Left lung (tissue), 10 donors: ENCODE results near the gene JPH4. TPM values are rescaled to one million over a fixed set of nuclear protein-coding genes. Genes with fewer than 3 reads are reported as not detected.
A peak's percentile ranks its signal among the peaks of the same experiment; 100 is the strongest.

Experiments used
- ATAC-seq: fragments of 200-7000 bp; cut with Tn5 transposase; one replicate; pipeline ENCODE4 v1.9.1; 2020; ENCODE audit warnings: moderate library complexity
- DNase-seq, 4 donors: peaks; one replicate each; pipeline ENCODE4 v3.0.0-alpha.2; 2013 to 2020
- H3K27ac ChIP-seq, 2 donors: fragments of 200-600 bp; sonication (generic) in 1 of 2; one replicate each; pipeline versions ENCODE4 v1.5.0 to v1.8.0; 2020 to 2021
- H3K27me3 ChIP-seq, 2 donors: fragments of 200-600 bp; sonication (generic) in 1 of 2; one replicate each; pipeline versions ENCODE4 v1.5.0 to v1.8.0; 2020 to 2021
- H3K36me3 ChIP-seq, 2 donors: fragments of 200-600 bp; sonication (generic) in 1 of 2; one replicate each; pipeline versions ENCODE4 v1.5.0 to v1.8.0; 2020 to 2021
- H3K4me1 ChIP-seq, 2 donors: fragments of 200-600 bp; one replicate each; pipeline ENCODE4 v1.8.0; 2021
- H3K4me3 ChIP-seq, 2 donors: fragments of 200-600 bp; sonication (generic) in 1 of 2; one replicate each; pipeline versions ENCODE4 v1.5.0 to v1.8.0; 2020 to 2021; ENCODE audit warnings: mild to moderate bottlenecking in 1 of 2
- H3K9me3 ChIP-seq, 2 donors: fragments of 200-600 bp; sonication (generic) in 1 of 2; one replicate each; pipeline versions ENCODE4 v1.5.0 to v1.8.0; 2020 to 2021
- CTCF ChIP-seq, 2 donors: fragments of 200-600 bp; sonication (generic) in 1 of 2; IDR thresholded peaks; one replicate each; pipeline versions ENCODE4 v1.5.0 to v1.8.0; 2021; ENCODE audit warnings: antibody characterized with exemption in 2 of 2
- intact Hi-C, 2 donors: fragments of 100-400 bp; cut with DNase I; formaldehyde crosslinking; loops; one replicate each; pipeline versions ENCODE4 v1.11.2 to v1.14.2; 2022
- polyA plus RNA-seq, 6 donors: library from polyadenylated mRNA; unstranded; fragments of 120-200 nt; gene quantifications; one replicate each; pipeline ENCODE4 v1.2.1, GENCODE V29; 2013; ENCODE audit not compliant: insufficient read length in 6 of 6
- total RNA-seq, 2 donors: library from RNA; stranded (reverse); fragmentation: NEBNext Ultra II Directional; extraction: Animal tissue kit (Norgen Biotek cat#: 25700); gene quantifications; one replicate each; pipeline ENCODE4 v1.2.1, GENCODE V29; 2021
- donor health status: DM: no; HTN: yes; CAD: no.
- donor health status: DM: no; HTN: no; CAD: no.

Gene JPH4
- total and polyA plus RNA-seq, 8 donors: 0.84 to 1.3 (median 1.0) TPM

- Histone ChIP-seq H3K9me3 (no peaks in the 10 kb centered on the region), H3K27ac (no peak overlapping the region), H3K36me3 (peaks cover 0 to 56% of the 10 kb centered on the region in 2 donors), H3K4me1 (peaks cover 18 to 34% of the 10 kb centered on the region in 2 donors), H3K27me3 (no peaks in the 10 kb centered on the region), H3K4me3 (no peak overlapping the region)
- intact Hi-C loops: no loop called here
- TF ChIP-seq CTCF (IDR thresholded peaks at IDR 0.05): peak; percentile 76 to 79
- peak in 1 of 4 donors; percentile 86 for DNase-seq
- no peak for ATAC-seq
These were observed 19.3 kb downstream of the JPH4 start for GRCh38 chr14:23559010-23559925.

- no peak overlapping the region for H3K4me3 ChIP-seq
- H3K27me3 ChIP-seq: no peaks in the 10 kb centered on the region
- H3K36me3 ChIP-seq: peaks cover 0 to 49% of the 10 kb centered on the region in 2 donors
- intact Hi-C loops: no loop called here
- TF ChIP-seq CTCF (IDR thresholded peaks at IDR 0.05): no peak
- H3K27ac ChIP-seq: no peak overlapping the region
- H3K4me1 ChIP-seq: peaks cover 18 to 34% of the 10 kb centered on the region in 2 donors
- ATAC-seq (no peak), DNase-seq (no peak)
- no peaks in the 10 kb centered on the region for H3K9me3 ChIP-seq
These were observed 20.1 kb downstream of the JPH4 start for GRCh38 chr14:23558346-23559009.

GRCh38 chr14:23557946-23558345 lies 20.6 kb downstream of the JPH4 start:
- Histone ChIP-seq H3K4me1 (peaks cover 18 to 34% of the 10 kb centered on the region in 2 donors), H3K4me3 (no peak overlapping the region), H3K9me3 (no peaks in the 10 kb centered on the region), H3K27me3 (no peaks in the 10 kb centered on the region), H3K36me3 (peaks cover 0 to 43% of the 10 kb centered on the region in 2 donors), H3K27ac (no peak overlapping the region)
- ATAC-seq: no peak
- intact Hi-C loops: no loop called here
- TF ChIP-seq CTCF (IDR thresholded peaks at IDR 0.05): no peak
- no peak for DNase-seq

GRCh38 chr14:23557521-23557920 lies 21.1 kb downstream of the JPH4 start:
- Histone ChIP-seq H3K36me3 (peaks cover 0 to 40% of the 10 kb centered on the region in 2 donors), H3K9me3 (no peaks in the 10 kb centered on the region), H3K27me3 (no peaks in the 10 kb centered on the region), H3K27ac (no peak overlapping the region), H3K4me3 (peak overlapping the region in 1 of 2 donors; percentile 85), H3K4me1 (peaks cover 18 to 32% of the 10 kb centered on the region in 2 donors)
- no peak for TF ChIP-seq CTCF (IDR thresholded peaks at IDR 0.05)
- DNase-seq (no peak), ATAC-seq (no peak)
- intact Hi-C loops: no loop called here
